ENCODE measurements around the gene P3H2.
"Not testable (repeated sequence)": the region's sequence is repeated elsewhere in the genome, so short reads cannot be mapped to it uniquely, and the experiment has no call there.

P3H2 gene

DNA sequence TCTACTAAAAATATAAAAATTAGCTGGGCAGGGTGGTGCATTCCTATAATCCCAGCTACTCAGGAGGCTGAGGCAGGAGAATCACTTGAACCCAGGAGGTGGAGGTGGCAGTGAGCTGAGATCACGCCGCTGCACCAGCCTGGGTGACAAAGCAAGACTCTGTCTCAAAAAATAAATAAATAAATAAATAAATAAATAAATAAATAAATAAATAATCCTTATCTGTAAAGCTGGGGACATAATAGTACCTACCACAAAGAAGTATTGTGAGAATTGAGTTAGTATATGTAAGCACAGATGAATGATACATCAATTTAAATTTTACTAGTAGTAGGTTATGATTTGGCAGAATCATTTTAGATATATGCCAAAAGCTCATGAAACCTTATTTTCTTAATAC lies 41.5 kb downstream of the P3H2 start:
- not testable (repeated sequence) for DNase-seq

DNA sequence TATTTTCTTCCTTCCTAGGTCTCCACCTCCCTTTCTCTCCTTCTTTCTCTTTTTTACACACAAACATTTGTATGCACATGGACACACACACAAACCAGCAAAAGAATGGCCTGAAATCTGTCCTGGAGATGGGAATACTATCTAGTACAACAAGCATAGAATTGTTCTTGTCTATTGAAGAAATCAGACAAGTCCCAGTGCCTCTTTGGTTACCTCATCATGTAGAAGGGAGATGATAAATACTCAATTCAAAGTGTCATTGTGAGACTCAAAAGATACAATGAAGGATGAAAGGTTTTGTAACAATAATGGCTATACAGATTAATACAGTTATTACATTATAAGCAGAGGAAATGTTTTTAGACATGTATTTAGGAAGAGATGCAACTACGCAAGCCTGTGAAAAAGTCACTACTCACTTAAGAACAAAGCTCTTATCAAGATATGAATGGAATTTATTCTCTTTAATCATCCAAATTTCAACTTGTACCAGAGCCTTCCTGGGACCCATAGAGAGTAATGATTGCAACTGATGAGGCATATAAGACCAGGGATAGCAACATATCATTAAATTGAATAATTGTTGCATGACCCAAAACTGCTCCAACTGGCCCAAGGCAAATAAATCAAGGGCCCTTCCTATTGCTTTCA lies 43.2 kb downstream of the P3H2 start:
- no peak for DNase-seq

DNA sequence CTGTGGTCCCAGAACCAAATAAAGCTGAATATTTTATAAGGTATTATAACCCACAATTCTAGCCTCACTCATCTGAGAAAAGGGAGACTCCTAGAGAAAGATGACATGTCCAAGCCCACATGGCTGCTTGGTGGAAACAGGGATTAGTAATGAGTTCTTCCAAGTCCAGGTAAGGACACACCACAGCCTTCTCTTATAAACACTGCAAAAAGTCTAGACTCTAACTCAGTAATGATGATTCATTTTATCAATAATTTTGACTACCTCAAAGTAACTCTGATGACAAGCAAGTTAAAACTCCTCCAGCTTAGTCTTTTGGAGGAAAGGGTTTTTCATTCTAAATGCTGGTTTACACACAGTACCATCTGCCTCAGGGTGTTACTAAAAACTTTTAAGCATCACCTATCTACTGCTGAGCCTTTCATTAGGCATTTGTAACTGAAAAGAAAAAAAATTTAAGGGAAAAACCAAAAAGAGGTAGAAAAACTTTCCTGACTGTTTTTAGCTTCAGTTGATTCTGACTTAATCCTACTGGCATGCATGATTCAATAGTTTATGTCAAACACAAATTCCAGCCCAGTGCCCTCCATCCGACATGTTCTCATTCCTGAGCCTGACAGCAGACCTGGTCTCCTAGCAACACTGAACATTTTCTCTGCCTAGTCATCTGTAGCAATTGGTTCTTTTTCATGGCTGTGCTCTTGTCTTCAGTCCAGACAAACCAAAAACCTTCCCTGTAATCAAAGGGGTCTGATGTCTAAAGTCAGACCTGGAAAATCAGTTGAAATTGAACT lies 43.9 kb downstream of the P3H2 start:
- DNase-seq = no peak

DNA sequence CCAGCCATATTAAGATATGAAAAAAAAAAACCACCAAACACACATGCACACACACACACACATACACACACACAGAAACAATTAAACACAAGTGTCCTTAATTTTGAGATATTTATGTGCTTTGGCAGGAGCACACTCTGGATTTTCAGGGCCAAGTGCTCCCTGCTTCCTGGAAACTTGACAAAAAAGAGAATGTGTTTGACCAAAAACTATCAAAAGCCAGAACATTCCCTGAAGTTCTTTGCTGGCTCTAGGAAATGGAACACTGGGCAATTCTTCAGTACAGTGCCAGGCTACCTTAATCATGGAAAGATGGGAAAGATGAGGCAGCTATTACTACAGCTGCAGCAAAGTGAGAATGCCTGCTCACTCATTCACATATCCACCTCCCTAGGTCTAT lies 44.6 kb downstream of the P3H2 start:
- DNase-seq = no peak

DNA sequence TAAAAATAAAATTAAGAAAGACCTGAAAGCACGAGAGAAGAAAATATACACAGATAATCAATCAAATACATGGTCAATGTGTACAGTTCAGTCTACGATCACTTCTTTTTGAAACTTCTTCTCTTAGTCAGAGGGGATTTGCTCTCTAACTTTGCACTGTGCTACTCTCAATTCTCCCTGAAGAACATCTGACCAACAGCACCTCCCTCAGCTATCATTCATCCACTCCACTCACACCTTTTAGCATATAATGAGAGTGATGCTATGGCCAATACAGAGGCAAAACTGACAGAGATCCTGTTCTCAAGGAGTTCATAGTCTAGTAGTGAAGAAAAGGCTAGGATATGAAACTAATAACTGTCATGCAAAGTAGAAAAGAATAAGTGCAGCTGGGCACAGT lies 45.9 kb downstream of the P3H2 start:
- DNase-seq = no peak

DNA sequence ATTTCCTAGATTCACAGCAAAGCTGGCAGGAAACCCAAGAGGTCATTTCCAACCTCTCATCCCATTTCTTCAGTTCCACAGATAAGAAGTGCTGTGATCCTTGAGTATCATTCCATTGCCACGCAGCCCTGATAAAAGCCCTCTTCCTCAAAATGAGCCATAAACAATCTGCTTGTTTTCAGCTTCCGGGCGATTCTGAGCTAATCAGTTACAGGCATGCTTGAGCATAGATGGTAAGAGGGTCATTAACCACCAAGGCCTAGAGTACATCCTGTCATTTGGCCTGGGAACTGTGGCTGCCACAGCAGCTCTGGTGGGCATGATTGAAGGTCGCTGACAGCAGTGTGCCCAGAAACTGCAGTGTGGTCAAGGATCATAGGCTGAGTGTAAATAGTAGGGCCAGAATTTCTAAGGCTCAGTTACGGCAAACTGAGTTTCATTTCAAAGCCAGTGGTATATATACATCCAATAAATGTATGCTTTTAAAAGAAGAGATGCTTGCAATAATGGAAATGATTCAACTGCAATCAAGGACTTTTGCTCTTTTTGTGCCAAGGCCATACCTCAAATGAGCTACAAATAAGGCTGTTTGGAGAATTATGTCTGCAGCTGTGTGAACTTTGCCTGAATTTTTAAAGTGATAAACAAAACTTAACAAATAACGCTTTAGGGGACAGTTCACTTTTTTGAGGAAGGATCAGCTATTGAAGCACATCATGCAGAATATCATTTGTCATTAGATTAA lies 47.3 kb downstream of the P3H2 start:
- no peak for DNase-seq

DNA sequence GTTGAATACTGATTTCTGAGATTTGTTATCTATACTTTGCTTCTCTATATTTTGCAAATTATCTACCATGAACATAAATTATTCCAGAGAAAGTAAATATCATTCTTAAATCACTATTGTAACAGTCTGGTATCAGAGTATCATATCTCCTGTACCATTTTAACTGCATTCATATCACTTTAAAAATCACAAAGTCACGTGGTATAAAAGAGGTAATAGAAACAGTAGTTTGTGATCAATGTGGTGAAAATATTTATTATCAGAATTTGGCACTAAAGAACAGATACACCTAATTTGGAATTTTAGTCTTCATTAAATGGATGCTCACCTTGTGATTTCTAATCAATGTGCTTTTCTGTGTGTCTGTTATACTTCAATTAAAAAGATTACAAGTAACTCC lies 47.8 kb downstream of the P3H2 start:
- no peak for DNase-seq

DNA sequence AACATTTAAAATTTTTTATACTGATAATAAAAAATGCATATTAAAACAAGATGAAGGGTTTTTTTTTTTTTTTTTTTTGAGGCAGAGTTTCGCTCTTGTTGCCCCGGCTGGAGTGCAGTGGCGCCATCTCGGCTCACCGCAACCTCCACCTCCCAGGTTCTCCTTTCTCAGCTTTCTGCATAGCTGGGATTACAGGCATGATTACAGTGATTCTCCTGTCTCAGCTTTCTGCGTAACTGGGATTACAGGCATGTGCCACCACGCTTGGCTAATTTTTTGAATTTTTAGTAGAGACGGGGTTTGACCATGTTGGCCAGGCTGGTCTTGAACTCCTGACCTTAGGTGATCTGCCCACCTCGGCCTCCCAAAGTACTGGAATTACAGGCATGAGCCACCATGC lies 48.8 kb downstream of the P3H2 start:
- DNase-seq = not testable (repeated sequence)

DNA sequence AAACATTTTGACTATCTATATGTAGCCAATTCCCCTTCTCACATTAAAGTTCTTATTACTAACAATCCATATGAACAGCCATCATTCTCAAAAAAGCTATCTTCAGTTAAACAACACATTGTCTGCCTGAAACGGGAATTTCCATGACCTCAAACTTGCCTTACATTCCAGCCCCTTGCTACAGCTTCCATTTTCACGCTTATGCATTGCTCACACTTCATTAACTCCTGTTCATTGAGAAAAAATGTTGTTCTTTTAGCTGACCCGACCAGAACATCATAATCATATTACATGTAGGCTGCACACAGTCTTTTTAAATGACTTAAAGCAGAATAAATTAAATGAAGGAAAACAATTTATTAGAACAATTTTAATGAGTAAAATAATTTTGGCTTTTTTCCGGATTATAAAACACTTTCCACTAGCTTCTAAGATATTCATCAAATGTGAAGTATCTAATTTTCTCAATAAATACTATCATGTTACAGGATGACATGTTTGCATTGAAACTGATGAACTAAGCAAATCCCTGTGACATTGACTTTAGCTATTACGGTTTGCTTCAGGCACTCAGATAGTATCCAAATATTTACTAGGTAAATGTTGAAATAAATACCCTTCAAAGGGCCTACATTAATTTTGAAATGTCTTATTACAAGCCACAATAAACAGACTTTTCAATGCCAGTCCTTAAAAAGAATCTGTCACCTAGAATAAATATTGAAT lies 49.9 kb downstream of the P3H2 start:
- no peak for DNase-seq

DNA sequence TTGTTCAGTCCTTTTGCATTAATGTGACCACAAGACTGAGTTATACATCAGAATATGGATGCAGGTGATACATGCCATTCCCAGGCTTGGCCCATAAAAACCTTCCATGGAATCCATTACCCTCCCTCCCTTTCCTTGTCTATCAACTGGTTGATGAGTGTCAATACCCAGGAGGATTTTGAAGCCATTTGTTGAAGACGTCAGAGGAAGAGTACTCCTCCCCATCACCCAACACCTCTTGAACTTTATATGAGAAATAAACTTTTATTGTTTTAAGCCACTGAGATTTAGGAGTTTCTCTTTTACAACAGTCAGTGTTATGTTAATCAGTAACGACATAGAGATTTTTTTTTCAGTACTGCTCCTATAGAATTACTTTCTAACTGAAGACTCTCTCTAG lies 55.5 kb downstream of the P3H2 start:
- no peak for DNase-seq

DNA sequence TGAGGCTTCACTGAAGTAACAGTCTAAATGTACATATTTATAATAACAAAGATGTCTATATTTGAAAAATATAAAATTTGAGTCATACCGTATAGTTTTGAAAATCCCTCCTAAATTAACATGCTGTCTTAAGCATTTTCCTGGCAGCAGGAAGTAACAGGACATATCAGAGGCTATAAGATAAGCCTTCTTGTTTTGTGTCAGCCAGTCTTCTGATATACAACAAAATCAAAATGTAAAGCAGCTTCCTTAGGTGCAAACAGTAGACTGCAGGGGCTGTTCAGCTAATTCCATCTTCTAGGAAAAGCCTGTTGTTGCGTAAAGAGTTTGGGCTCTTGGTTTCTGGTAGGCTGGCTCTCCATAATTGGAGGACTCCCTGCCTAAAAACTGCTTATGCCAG lies 56.0 kb downstream of the P3H2 start:
- DNase-seq = no peak

DNA sequence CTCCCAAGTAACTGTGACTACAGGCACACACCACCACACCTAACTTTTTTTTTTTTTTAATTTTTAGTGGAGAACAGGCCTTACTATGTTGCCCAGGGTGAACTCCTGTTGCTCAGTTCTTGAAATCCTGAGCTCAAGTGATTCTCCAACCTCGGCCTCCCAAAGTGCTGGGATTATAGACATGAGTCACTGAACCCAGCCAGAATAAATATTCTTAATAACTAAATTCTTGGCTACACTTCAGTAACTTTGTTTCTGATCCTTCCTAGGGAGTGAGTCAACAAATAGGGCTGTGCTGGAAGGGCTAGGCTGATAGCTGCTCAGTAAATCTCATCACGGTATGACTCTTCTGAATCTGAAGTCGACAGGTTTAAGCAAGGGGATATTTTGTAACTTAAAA lies 56.6 kb downstream of the P3H2 start:
- DNase-seq = no peak

DNA sequence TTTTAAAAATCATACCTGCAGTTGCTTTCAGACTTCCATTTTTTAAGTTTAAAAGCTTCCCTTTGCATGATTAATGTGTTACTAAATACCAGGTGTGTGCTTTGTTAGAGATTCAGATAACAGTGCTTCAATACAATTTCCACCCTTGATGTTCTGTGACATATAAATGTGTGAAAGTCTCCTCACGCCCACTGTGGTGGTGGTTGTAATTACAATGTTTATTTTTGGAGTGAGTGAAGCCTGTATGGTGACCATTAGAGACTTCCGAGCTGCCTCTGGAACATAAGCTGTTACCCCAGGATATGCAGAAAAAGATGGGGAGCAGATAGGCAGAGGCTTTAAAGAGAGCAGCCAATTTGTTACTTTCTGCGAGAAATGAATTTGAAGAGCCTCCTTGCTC lies 57.2 kb downstream of the P3H2 start:
- no peak for DNase-seq

DNA sequence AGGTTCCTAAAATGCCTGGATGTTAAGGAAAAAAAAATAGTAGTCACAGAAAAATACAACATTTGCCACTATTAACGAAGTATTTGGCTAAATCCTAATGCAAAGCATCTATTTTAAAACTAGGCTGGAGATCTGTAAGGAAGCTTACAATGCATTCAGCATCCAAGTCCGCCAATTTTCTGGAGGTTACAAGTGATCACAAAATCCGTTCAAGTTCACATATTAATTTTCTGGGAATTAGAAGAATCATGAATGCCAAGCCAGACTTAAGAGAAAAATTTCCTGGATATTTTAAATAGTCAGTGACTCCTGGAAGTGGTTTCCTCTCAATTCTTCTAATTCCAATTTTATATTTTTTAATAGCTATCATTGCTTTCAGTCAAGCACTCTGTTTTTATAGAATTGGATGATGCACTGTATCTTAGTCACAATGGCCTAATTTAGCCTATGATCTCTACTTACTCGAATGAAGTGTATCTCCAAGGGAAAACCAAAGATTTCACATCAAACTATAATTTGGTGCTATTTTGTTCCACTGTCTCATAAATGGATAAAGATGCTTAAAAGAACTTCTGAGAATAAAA lies 60.4 kb downstream of the P3H2 start:
- no peak for DNase-seq

DNA sequence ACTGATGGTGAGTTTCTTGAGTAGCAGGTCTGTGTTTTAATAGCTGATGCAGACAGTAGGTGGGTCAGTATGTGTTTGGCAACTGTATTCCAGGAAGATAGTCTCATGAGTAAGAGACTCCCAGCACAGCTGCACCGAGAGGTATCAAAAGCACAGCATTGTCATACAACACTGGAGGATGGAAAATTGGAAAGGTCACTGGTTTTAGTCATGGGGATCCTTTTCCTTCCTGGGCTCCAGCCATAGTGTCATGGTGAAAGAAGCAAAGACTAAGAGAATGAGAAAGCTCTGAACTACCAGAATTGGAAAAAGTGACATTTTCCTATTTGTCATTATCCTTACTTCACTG lies 61.5 kb downstream of the P3H2 start:
- no peak for DNase-seq

DNA sequence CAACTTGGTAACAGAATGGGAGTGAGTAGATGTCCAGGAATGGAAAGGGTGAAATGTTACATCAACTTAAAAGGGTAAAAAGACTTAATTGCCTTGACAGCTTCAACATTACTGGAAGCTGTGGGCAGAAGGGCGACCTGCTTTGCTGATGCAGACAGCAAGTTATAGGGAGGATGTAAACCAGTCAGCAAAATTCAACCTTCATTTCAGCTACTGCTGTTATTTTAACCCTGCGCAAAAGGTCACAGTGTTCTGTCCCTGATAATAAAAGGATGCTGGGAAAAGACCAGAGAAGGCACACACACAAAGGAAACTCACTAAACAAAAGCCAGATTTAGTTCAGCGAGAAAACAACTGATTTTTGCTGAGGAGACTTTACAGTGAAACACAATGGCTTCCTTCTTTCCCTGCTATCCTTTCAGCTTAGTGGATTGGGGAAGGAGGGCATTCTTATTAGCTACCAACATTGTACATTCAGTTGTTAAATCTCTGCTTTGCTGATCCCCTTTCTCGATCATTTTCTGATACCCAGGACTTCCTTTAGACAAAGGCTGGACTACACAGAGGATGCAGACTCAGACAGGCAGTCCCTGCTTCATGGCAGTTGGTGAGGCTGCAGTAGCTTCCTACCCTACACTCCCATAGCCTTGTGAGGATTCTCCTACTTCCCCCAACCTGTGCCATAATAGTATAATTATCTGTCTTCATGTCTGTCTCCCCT lies 62.0 kb downstream of the P3H2 start:
- no peak for DNase-seq

DNA sequence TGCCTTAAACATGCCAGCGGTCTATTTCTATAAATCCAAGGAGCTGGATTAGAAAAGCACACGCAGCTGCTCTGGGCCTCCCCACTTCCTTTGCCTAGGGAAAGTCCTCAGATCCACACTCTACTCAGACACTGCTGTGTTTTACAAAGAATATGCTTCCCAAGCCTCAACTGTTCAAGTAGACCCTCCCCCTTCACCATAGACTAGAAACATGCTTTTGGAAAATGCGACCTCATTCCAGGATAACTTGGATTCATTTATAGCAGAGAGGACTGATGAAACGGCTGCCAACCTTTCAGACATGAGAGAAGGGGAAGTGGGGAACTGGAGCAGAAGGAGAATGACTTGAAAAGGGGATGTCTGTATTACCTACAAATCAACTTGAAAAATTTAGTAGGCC lies 64.0 kb downstream of the P3H2 start:
- no peak for DNase-seq

DNA sequence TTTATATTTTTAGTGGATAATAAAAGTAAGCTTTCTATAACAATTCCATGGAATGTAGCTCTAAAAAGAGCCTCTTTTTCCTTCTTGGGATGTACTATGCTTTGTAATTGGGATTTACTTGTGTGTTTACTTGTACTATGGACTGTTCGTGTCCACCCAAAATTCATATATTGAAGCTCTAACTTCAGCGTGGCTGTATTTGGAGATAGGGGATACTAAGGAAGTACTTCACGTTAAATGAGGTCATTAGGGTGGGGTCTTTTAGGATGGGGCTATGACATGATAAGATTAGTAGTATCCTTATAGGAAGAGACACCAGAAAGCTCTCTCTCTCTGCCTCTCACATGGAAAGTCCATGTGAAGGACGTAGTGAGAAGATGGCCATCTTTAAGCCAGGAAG lies 64.9 kb downstream of the P3H2 start:
- no peak for DNase-seq

DNA sequence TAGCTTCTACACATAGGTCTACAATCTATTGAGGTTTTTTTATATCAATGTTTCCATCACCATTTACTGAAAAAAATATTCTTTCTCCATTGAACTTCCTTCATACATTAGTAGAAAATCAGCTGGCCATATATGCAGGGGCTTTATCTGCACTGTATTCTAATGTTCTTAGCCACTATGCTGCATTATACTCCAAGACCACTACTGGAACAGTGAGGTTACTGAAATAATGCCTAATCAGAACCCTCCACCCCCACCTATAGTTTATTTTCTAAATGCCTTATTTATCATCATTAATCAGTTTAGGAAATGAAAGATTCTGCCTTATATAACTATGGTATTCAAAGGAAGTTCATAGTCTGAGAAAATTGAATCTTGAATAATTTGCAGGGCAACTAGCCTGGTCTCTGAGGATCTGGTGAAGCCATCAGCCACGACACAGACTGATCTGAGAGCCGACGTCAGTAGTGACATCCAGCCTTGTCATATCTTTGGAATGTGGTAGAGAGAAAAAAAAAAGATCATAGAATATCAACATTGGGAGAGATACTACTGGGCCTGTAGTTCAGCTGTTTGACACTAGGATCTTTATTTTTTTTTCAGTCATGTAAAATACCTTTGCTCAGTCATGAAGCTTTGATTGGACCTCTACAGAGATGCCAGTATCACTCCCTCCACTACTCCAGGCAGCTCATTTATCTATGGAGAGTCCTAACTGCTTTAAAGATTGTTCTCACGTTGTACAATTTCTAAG lies 66.6 kb downstream of the P3H2 start:
- no peak for DNase-seq

DNA sequence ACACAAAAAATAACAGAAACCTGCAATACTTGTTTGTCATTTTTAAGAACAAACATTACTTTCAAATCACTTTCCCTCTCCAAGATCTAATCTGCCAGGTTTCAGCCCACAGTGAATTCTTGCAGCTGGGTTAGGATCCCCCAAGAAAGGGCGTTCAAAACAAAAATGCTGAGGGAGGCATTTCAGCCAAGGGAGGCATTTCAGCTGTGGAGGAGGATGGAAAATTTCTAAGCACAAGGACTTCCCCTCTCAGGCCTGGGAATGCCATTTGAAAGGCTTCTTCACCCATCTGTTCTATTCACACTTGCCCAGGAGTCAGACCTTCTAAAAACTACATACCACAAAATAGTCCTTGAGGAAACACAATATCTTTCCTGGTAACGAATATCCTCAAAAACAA lies 69.1 kb downstream of the P3H2 start:
- peak; percentile 26 for DNase-seq

DNA sequence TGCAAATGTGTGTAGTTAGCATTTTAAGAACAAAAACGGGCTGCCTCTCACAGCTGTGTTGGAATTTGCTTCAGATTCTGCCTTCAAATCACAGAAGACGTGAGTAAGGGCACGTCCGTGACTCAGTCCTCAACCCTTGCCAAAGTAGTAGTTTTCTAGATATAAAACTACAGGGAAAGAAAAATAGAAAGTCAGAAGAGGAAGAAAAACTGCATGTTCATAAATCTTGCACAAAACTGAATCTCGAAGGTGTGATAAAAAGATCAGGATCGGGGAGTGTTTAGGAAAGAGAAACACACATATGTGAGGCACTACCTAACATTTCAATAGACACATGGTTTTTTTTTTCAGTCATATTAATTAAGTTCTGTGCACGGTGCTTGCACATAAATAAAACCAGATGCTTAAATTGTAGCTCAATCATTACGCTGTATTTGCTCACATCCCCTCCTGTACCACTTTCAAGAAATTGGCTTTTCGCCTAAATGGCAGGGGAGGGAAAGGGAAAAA lies 71.7 kb downstream of the P3H2 start:
- DNase-seq = peak; percentile 62

Data from RPMI8226 (cell line).